ENCODE results near the gene KCNMB4. TPM values are rescaled to one million over a fixed set of nuclear protein-coding genes. Genes with fewer than 3 reads are reported as not detected.

KCNMB4 gene
- total RNA-seq, 4 donors from 2014 or later = 0.18 to 1.9 (median 1.2) TPM; not detected in 1

DNA sequence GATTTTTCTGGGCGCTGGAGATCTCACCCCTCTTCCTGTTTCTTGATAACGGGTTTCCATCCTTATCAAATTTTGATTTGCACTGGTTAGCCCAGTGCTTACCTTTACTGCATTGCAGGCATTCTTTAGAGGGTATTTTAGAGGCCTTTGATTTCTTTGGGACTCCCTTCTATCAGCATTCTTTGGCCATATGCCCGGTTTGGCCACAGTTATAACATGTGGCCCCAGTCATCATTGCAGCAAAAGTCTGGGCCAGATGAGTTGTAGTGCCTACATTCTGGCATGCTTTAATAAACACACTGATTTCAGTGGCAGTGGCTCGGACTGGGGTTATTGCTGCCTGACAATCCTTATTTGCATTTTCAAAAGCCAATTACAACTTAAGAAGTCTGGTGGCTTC lies 82.3 kb downstream of the KCNMB4 start:
- TF ChIP-seq POLR2A (IDR thresholded peaks at IDR 0.05) = no peak
- TF ChIP-seq, protein P1, sequence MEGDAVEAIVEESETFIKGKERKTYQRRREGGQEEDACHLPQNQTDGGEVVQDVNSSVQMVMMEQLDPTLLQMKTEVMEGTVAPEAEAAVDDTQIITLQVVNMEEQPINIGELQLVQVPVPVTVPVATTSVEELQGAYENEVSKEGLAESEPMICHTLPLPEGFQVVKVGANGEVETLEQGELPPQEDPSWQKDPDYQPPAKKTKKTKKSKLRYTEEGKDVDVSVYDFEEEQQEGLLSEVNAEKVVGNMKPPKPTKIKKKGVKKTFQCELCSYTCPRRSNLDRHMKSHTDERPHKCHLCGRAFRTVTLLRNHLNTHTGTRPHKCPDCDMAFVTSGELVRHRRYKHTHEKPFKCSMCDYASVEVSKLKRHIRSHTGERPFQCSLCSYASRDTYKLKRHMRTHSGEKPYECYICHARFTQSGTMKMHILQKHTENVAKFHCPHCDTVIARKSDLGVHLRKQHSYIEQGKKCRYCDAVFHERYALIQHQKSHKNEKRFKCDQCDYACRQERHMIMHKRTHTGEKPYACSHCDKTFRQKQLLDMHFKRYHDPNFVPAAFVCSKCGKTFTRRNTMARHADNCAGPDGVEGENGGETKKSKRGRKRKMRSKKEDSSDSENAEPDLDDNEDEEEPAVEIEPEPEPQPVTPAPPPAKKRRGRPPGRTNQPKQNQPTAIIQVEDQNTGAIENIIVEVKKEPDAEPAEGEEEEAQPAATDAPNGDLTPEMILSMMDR (IDR thresholded peaks at IDR 0.05) = no peak

DNA sequence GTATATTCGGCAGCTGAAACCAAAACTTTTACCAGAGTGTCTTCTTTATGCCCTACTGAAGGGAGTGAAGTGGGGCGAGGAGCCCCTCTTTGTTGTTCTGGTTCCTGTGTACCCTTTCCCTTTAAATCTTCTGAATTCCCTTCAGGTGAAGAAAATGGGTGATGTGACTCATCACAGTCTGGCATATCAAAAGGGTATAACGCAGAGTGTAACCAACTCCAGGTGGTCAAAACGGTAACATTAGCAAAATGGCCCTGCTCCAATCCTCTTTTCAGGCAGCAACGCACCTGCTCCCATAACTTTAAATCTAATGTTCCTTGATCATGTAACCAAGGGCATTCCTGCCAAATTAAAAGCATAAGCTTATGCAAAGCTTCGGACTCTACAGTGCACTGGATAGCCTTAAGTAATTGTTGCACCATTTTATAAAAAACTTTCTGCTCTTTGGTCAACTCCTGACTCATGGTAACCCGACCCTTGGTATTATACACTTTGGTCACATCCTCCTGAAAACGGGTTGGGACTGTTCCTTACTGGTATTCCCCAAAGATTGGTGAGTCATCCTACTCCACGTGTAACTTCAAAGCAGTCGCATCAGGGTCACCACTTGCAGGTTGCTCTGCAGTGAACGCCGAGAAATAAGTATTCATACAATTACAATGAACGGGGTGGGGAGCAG lies 83.1 kb downstream of the KCNMB4 start:
- Histone ChIP-seq H3K9me3 (peaks cover 0 to 19% (median 10%) of the 10 kb centered on the region in 3 donors), H3K36me3 (no peaks in the 10 kb centered on the region), H3K27me3 (no peaks in the 10 kb centered on the region), H3K27ac (no peak overlapping the region), H3K4me1 (no peaks in the 10 kb centered on the region), H3K4me3 (no peak overlapping the region)
- intact Hi-C loops (cut with DNase I) = no loop called here
- 66% methylated on average over 13 of the region's 13 CpGs for WGBS, 2 donors
- TF ChIP-seq POLR2A (IDR thresholded peaks at IDR 0.05) = no peak
- TF ChIP-seq, protein P1 (IDR thresholded peaks at IDR 0.05) = no peak
- no peak for DNase-seq

More for the DNA sequence above, 82.3 kb downstream of the KCNMB4 start:
- no peaks in the 10 kb centered on the region for H3K4me1 ChIP-seq
- peaks cover 0 to 19% (median 10%) of the 10 kb centered on the region in 3 donors for H3K9me3 ChIP-seq
- intact Hi-C loops (cut with DNase I) = no loop called here
- no peaks in the 10 kb centered on the region for H3K27me3 ChIP-seq
- no peaks in the 10 kb centered on the region for H3K36me3 ChIP-seq
- WGBS, 2 donors = 69 to 86% methylated on average over 4 of the region's 4 CpGs
- no peak for DNase-seq
- no peak overlapping the region for H3K27ac ChIP-seq
- H3K4me3 ChIP-seq = no peak overlapping the region

DNA sequence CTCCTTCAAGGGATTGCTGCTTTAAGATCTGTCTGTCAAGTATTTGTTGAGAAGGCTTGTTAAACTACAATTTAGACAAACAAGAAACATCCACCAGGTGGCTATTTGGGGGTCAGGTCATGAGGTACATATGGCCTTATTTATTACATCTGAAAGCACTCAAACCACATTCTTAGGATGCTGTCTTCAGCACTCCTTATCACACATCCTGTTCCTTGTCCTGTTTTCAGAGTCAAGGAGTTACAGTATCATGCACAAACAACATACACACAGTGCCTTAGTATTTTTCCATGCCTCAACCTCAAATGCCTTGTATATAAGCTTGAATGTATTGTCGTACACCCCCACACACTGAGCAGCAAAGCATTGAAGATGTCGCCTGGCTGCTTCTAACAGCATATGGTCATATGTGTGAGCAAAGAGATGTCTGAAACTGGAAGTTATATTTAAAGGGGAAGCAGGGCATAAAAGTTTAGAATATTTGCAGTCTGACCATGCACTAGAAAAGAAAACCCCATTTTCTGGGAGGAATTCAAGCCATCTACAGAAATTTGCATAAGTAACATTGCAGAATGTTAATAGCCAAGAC lies 83.8 kb downstream of the KCNMB4 start:
- WGBS, 2 donors = 93 to 100% methylated on average over 2 of the region's 2 CpGs
- Histone ChIP-seq H3K27ac (no peak overlapping the region), H3K4me1 (no peaks in the 10 kb centered on the region), H3K4me3 (no peak overlapping the region), H3K9me3 (peaks cover 0 to 19% (median 10%) of the 10 kb centered on the region in 3 donors), H3K36me3 (no peaks in the 10 kb centered on the region), H3K27me3 (no peaks in the 10 kb centered on the region)
- DNase-seq = no peak
- intact Hi-C loops (cut with DNase I) = no loop called here
- TF ChIP-seq POLR2A (IDR thresholded peaks at IDR 0.05) = no peak
- TF ChIP-seq, protein P1 (IDR thresholded peaks at IDR 0.05) = no peak

DNA sequence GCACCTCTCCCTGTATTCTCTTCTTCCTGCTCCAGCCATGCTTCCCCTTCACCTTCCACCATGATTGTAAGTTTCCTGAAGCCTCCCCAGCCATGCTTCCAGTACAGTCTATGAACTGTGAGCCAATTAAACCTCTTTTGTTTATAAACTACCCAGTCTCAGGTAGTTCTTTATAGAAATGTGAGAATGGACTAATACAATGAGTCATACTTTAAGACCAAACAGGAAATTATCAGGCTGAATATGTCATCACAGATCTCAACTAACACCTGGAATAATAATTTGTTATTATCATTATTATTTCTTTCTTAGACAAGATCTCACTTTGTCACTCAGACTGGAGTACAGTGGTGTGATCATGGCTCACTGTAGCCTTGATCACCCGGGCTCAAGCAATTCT lies 85.4 kb downstream of the KCNMB4 start:
- TF ChIP-seq POLR2A (IDR thresholded peaks at IDR 0.05) = no peak
- TF ChIP-seq, protein P1 (IDR thresholded peaks at IDR 0.05) = no peak
- no peaks in the 10 kb centered on the region for H3K4me1 ChIP-seq
- H3K4me3 ChIP-seq = no peak overlapping the region
- no peaks in the 10 kb centered on the region for H3K27me3 ChIP-seq
- H3K27ac ChIP-seq = no peak overlapping the region
- no peak for DNase-seq
- WGBS, 2 donors = 93 to 100% methylated on average over 1 of the region's 1 CpG
- intact Hi-C loops (cut with DNase I) = no loop called here
- no peaks in the 10 kb centered on the region for H3K36me3 ChIP-seq
- H3K9me3 ChIP-seq = peaks cover 0 to 19% (median 10%) of the 10 kb centered on the region in 3 donors

- intact Hi-C loops (cut with DNase I) = no loop called here
- no peak for DNase-seq
- no peak for TF ChIP-seq POLR2A (IDR thresholded peaks at IDR 0.05)
- TF ChIP-seq, protein P1 (IDR thresholded peaks at IDR 0.05) = no peak
- H3K4me1 ChIP-seq = no peaks in the 10 kb centered on the region
- H3K36me3 ChIP-seq = no peaks in the 10 kb centered on the region
- no peak overlapping the region for H3K27ac ChIP-seq
- no peak overlapping the region for H3K4me3 ChIP-seq
- H3K9me3 ChIP-seq = no peaks in the 10 kb centered on the region
- H3K27me3 ChIP-seq = no peaks in the 10 kb centered on the region
Measured at GRCh38 chr12:70456953-70457352, 90.9 kb downstream of the KCNMB4 start.
